DND-41 (cell line): Measurements from ENCODE around the gene PML.

Source experiments
- ATAC-seq: fragments of 200-7000 bp; cut with Tn5 transposase; 3 replicates; pipeline ENCODE4 v1.9.1; 2021; ENCODE audit warnings: low read depth; ENCODE audit not compliant: insufficient read depth
- DNase-seq: peaks from one replicate; pipeline ENCODE4 v3.0.0-alpha.2; 2020
- H2AFZ ChIP-seq: 2 replicates; pipeline ENCODE4 v1.6.0; 2012; ENCODE audit warnings: low read depth, low read length
- H3K27ac ChIP-seq: 2 replicates; pipeline ENCODE4 v1.5.1; 2012; ENCODE audit warnings: low read length, inconsistent platforms
- H3K27me3 ChIP-seq: fragments of 200-600 bp; sonication (generic); 2 replicates; pipeline ENCODE4 v1.6.0; 2012; ENCODE audit warnings: low read length, mild to moderate bottlenecking, inconsistent platforms; ENCODE audit not compliant: insufficient read depth, poor library complexity
- H3K36me3 ChIP-seq: 2 replicates; pipeline ENCODE4 v1.5.1; 2012; ENCODE audit warnings: low read length, inconsistent platforms; ENCODE audit not compliant: insufficient read depth
- H3K4me1 ChIP-seq: 2 replicates; pipeline ENCODE4 v1.5.1; 2012; ENCODE audit warnings: mild to moderate bottlenecking, low read length; ENCODE audit not compliant: insufficient read depth
- H3K4me2 ChIP-seq: 2 replicates; pipeline ENCODE4 v1.6.0; 2012; ENCODE audit warnings: mild to moderate bottlenecking, moderate library complexity, low read length, inconsistent platforms; ENCODE audit not compliant: insufficient read depth
- H3K4me3 ChIP-seq, 2 experiments: fragments of 200-600 bp in 1 of 2; shearing (Covaris generic) in 1 of 2; 2 replicates each; pipeline ENCODE4 v1.5.1; 2012 to 2016; ENCODE audit warnings: inconsistent platforms in 2 of 2, low read length in 2 of 2, mild to moderate bottlenecking in 2 of 2, low read depth in 1 of 2, moderate library complexity in 1 of 2
- H3K79me2 ChIP-seq: 2 replicates; pipeline ENCODE4 v1.6.0; 2012; ENCODE audit warnings: low read length, inconsistent platforms; ENCODE audit not compliant: insufficient read depth
- H3K9ac ChIP-seq: 2 replicates; pipeline ENCODE4 v1.6.0; 2012; ENCODE audit warnings: low read depth, mild to moderate bottlenecking, inconsistent platforms, low read length, moderate library complexity
- H3K9me3 ChIP-seq: 2 replicates; pipeline ENCODE4 v1.5.1; 2012; ENCODE audit warnings: low read length, moderate library complexity, mild to moderate bottlenecking, inconsistent platforms; ENCODE audit not compliant: insufficient read depth, severe bottlenecking
- H4K20me1 ChIP-seq: 2 replicates; pipeline ENCODE4 v1.6.0; 2012; ENCODE audit warnings: low read length; ENCODE audit not compliant: insufficient read depth
- EZH2 ChIP-seq: IDR thresholded peaks from 3 replicates; pipeline ENCODE4 v1.6.1; 2012; ENCODE audit warnings: borderline replicate concordance, low read depth, mild to moderate bottlenecking, moderate library complexity, low read length, inconsistent platforms; ENCODE audit not compliant: severe bottlenecking
- TF ChIP-seq, protein P1 (sequence below): IDR thresholded peaks from 2 replicates; pipeline ENCODE4 v1.5.1; 2012; ENCODE audit warnings: borderline replicate concordance, low read length, moderate library complexity, mild to moderate bottlenecking; ENCODE audit not compliant: poor library complexity, severe bottlenecking; ENCODE audit errors: extremely low read depth

Gene PML

DNA sequence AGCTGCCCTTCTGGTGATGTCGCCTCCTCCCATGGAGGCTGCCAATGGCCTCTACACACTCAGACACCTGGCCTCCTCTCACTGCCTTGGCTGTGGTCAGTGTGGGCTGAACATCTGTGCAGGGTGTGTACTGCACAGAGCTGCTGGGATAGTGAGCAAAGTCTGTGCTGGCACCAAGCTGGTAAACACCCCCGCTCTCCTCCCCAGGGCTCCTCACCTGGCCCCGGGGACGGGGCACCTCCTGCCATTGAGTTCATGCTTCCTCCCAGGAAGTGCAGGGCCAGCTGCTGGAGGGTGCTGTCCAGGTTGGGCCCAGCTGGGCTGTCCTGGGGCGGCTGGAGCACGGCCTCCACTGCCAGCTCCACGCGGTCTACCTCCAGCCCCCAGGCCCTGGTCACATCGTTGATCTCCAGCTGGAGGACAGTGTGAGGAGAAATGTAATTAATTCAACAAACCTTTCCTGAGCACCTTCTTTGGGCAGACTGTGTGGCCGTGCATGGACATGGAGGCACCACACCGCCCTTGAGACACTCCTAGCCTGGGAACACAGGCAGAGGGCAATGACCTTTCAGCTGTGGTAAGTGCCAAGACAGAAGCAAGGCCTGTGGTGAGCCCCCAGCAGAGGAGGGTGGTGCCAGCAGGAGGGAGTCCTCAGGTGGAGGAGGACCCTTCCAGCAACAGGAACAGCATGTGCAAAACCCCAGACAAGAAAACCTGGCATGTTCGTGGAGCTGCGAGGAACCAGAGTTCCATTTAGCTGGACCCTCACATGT is 9.2 kb upstream of the PML start:
- no peak overlapping the region for H3K4me3 ChIP-seq
- no peaks in the 10 kb centered on the region for H4K20me1 ChIP-seq
- peaks cover 10% of the 10 kb centered on the region for H3K4me1 ChIP-seq
- no peak overlapping the region for H3K4me2 ChIP-seq
- no peak overlapping the region for H3K9ac ChIP-seq
- peak; percentile 48; the same call in 1 of the 3 replicates for ATAC-seq
- DNase-seq, result peak; percentile 37
- H3K36me3 ChIP-seq, result peaks cover 9% of the 10 kb centered on the region
- no peaks in the 10 kb centered on the region for H3K27me3 ChIP-seq
- H3K27ac ChIP-seq, result peak overlapping the region; percentile 26
- H2AFZ ChIP-seq, result no peak overlapping the region
- no peaks in the 10 kb centered on the region for H3K79me2 ChIP-seq
- H3K9me3 ChIP-seq, result no peaks in the 10 kb centered on the region
- TF ChIP-seq, protein P1, sequence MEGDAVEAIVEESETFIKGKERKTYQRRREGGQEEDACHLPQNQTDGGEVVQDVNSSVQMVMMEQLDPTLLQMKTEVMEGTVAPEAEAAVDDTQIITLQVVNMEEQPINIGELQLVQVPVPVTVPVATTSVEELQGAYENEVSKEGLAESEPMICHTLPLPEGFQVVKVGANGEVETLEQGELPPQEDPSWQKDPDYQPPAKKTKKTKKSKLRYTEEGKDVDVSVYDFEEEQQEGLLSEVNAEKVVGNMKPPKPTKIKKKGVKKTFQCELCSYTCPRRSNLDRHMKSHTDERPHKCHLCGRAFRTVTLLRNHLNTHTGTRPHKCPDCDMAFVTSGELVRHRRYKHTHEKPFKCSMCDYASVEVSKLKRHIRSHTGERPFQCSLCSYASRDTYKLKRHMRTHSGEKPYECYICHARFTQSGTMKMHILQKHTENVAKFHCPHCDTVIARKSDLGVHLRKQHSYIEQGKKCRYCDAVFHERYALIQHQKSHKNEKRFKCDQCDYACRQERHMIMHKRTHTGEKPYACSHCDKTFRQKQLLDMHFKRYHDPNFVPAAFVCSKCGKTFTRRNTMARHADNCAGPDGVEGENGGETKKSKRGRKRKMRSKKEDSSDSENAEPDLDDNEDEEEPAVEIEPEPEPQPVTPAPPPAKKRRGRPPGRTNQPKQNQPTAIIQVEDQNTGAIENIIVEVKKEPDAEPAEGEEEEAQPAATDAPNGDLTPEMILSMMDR, result no peak
- no peak for TF ChIP-seq EZH2

DNA sequence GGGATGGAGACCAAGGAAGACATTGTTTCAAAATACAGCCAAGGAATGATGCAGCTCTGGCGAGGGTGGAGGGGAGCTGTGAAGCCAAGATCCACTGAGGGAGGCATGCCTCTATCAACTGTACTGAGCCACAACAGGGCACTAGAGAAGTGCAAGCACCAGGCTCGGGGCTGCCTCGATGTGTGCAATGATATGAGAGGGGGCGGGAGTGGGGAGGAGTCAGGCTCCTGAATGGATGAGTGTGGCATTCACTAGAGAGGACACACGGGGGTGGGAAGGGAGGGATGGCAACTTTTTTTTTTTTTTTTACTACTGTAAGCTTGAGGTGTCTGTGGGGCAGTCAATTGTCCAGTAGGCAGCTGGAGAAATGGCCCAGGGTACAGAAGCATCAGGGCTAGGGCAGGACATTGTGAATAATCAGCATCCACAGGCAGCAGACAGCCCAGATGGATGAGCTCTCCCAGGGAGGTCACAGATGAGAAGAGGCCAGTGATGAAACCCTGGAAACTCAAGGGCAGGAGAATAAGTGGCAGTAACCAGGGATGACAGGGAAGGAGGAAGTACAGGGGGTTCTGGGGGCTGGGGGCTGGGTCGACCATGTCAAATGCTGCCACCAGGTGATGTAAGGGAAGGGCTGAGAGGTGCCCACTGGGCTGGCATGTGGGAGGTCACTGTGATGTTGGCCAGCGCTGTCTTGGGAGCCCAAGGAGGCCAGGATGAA is 8.3 kb upstream of the PML start:
- H3K27me3 ChIP-seq, result no peaks in the 10 kb centered on the region
- H4K20me1 ChIP-seq, result no peaks in the 10 kb centered on the region
- no peak overlapping the region for H2AFZ ChIP-seq
- peaks cover 9% of the 10 kb centered on the region for H3K36me3 ChIP-seq
- TF ChIP-seq, protein P1, result no peak
- no peak for TF ChIP-seq EZH2
- DNase-seq (no peak), ATAC-seq (no peak)
- H3K4me2 ChIP-seq, result no peak overlapping the region
- H3K27ac ChIP-seq, result no peak overlapping the region
- no peak overlapping the region for H3K4me3 ChIP-seq
- peaks cover 3% of the 10 kb centered on the region; the same call in 1 of the 2 replicates for H3K79me2 ChIP-seq
- H3K9me3 ChIP-seq, result no peaks in the 10 kb centered on the region
- peaks cover 20% of the 10 kb centered on the region for H3K4me1 ChIP-seq
- H3K9ac ChIP-seq, result no peak overlapping the region

GRCh38 chr15:73986776-73987056 is 7.8 kb upstream of the PML start:
- TF ChIP-seq, protein P1, result peak; percentile 7
- no peak for TF ChIP-seq EZH2

More at GRCh38 chr15:73986776-73987056, 7.8 kb upstream of the PML start:
- H3K79me2 ChIP-seq, result peaks cover 8% of the 10 kb centered on the region
- no peak overlapping the region for H3K27ac ChIP-seq
- H3K4me2 ChIP-seq, result no peak overlapping the region
- peaks cover 9% of the 10 kb centered on the region for H3K36me3 ChIP-seq
- ATAC-seq, result no peak
- peaks cover 25% of the 10 kb centered on the region for H3K4me1 ChIP-seq
- no peak overlapping the region for H3K4me3 ChIP-seq
- H3K27me3 ChIP-seq, result no peaks in the 10 kb centered on the region
- no peaks in the 10 kb centered on the region for H3K9me3 ChIP-seq
- H3K9ac ChIP-seq, result no peak overlapping the region
- no peaks in the 10 kb centered on the region for H4K20me1 ChIP-seq
- H2AFZ ChIP-seq, result no peak overlapping the region
- DNase-seq, result no peak
